T-helper 17 cell (primary cell): ENCODE measurements around the gene C1orf232. TPM values are rescaled to one million over a fixed set of nuclear protein-coding genes. Genes with fewer than 3 reads are reported as not detected.

Source experiments
- ATAC-seq: fragments of 150-1000 bp; cut with Tn5 transposase; 2 replicates; pipeline ENCODE4 v1.10.0; 2021; ENCODE audit warnings: mild to moderate bottlenecking, moderate library complexity
- DNase-seq, 3 donors: peaks; one replicate each; pipeline versions ENCODE4 v3.0.0 to v3.0.0-alpha.2; 2020 to 2021
- H3K9me3 ChIP-seq: one replicate; pipeline ENCODE4 v1.7.0; 2013; ENCODE audit warnings: low read length, mild to moderate bottlenecking; ENCODE audit not compliant: control insufficient read depth, poor library complexity, severe bottlenecking
- H3K27ac Mint-ChIP-seq: one replicate; pipeline ENCODE4 v1.8.0; 2022; ENCODE audit warnings: mild to moderate bottlenecking, moderate library complexity, mixed read lengths
- H3K27me3 Mint-ChIP-seq: one replicate; pipeline ENCODE4 v1.8.0; 2022; ENCODE audit warnings: mixed read lengths
- H3K36me3 Mint-ChIP-seq: one replicate; pipeline ENCODE4 v1.8.0; 2022; ENCODE audit warnings: low read depth, mixed read lengths
- H3K4me1 Mint-ChIP-seq: one replicate; pipeline ENCODE4 v1.8.0; 2022; ENCODE audit warnings: mild to moderate bottlenecking, mixed read lengths
- H3K4me3 Mint-ChIP-seq: one replicate; pipeline ENCODE4 v1.8.0; 2022; ENCODE audit warnings: mild to moderate bottlenecking, moderate library complexity, mixed read lengths
- total RNA-seq, 4 donors: library from RNA in 2 of 4; stranded (reverse) in 2 of 4; gene quantifications; one replicate each; pipeline ENCODE4 v1.2.3 and lab custom pipeline; 2022 to 2026

C1orf232 gene
- total RNA-seq, 2 donors from 2014 or later = not detected

- H3K4me3 Mint-ChIP-seq = no peak within 1 kb of the TSS
- peaks cover 50% of the 10 kb centered on the region for H3K27me3 Mint-ChIP-seq
These were observed 9.6 kb downstream of the C1orf232 start, which contains the start of gene FAM110D for GRCh38 chr1:26158908-26159742. Gene FAM110D, plus strand, starts transcription at chr1:26159079. Its CDS starts 2,213 bp downstream, at chr1:26161292.

GRCh38 chr1:26158271-26158907 lies 10.4 kb downstream of the C1orf232 start:
- Mint-ChIP-seq H3K4me1 (peaks cover 9% of the 10 kb centered on the region), H3K27me3 (peaks cover 57% of the 10 kb centered on the region), H3K4me3 (no peak overlapping the region), H3K27ac (no peak overlapping the region), H3K36me3 (no peaks in the 10 kb centered on the region)
- DNase-seq (no peak), ATAC-seq (no peak)
- H3K9me3 ChIP-seq = no peaks in the 10 kb centered on the region

More at GRCh38 chr1:26158908-26159742, 9.6 kb downstream of the C1orf232 start, which contains the start of gene FAM110D:
- no peak within 1 kb of the TSS for H3K27ac Mint-ChIP-seq
- no peak for ATAC-seq
- no peak for DNase-seq
- H3K9me3 ChIP-seq = no peaks in the 10 kb centered on the region
- peaks cover 9% of the 10 kb centered on the region for H3K4me1 Mint-ChIP-seq
- no peaks in the 10 kb centered on the region for H3K36me3 Mint-ChIP-seq

- no peak overlapping the region for H3K4me3 Mint-ChIP-seq
- no peak for ATAC-seq
- peaks cover 51% of the 10 kb centered on the region for H3K27me3 Mint-ChIP-seq
- peaks cover 4% of the 10 kb centered on the region for H3K4me1 Mint-ChIP-seq
- no peaks in the 10 kb centered on the region for H3K36me3 Mint-ChIP-seq
- H3K9me3 ChIP-seq = no peaks in the 10 kb centered on the region
- no peak for DNase-seq
- no peak overlapping the region for H3K27ac Mint-ChIP-seq
These were observed 12.3 kb downstream of the C1orf232 start for GRCh38 chr1:26156285-26157038.

GRCh38 chr1:26155370-26156284 lies 13.1 kb downstream of the C1orf232 start:
- H3K9me3 ChIP-seq = no peaks in the 10 kb centered on the region
- Mint-ChIP-seq H3K4me3 (no peak overlapping the region), H3K4me1 (peaks cover 4% of the 10 kb centered on the region), H3K36me3 (no peaks in the 10 kb centered on the region), H3K27me3 (peaks cover 51% of the 10 kb centered on the region), H3K27ac (no peak overlapping the region)
- ATAC-seq (no peak), DNase-seq (no peak)

GRCh38 chr1:26154750-26155149 lies 14.0 kb downstream of the C1orf232 start:
- Mint-ChIP-seq H3K4me1 (peaks cover 4% of the 10 kb centered on the region), H3K27ac (no peak overlapping the region), H3K36me3 (no peaks in the 10 kb centered on the region), H3K27me3 (peaks cover 50% of the 10 kb centered on the region), H3K4me3 (no peak overlapping the region)
- ATAC-seq = no peak
- DNase-seq = no peak
- H3K9me3 ChIP-seq = no peaks in the 10 kb centered on the region

GRCh38 chr1:26153966-26154532 lies 14.7 kb downstream of the C1orf232 start:
- H3K27me3 Mint-ChIP-seq = peaks cover 45% of the 10 kb centered on the region
- peaks cover 4% of the 10 kb centered on the region for H3K4me1 Mint-ChIP-seq
- no peak overlapping the region for H3K27ac Mint-ChIP-seq
- no peak overlapping the region for H3K4me3 Mint-ChIP-seq
- H3K9me3 ChIP-seq = no peaks in the 10 kb centered on the region
- DNase-seq = no peak
- no peaks in the 10 kb centered on the region for H3K36me3 Mint-ChIP-seq
- ATAC-seq = no peak

- H3K4me3 Mint-ChIP-seq = no peak overlapping the region
- no peaks in the 10 kb centered on the region for H3K9me3 ChIP-seq
- DNase-seq = no peak
- peaks cover 2% of the 10 kb centered on the region for H3K4me1 Mint-ChIP-seq
- H3K36me3 Mint-ChIP-seq = peaks cover 3% of the 10 kb centered on the region
- H3K27me3 Mint-ChIP-seq = peaks cover 27% of the 10 kb centered on the region
- no peak for ATAC-seq
- H3K27ac Mint-ChIP-seq = no peak overlapping the region
These were observed 19.9 kb downstream of the C1orf232 start for GRCh38 chr1:26148887-26149286.

GRCh38 chr1:26145960-26146294 lies 22.8 kb downstream of the C1orf232 start:
- no peaks in the 10 kb centered on the region for H3K9me3 ChIP-seq
- no peak overlapping the region for H3K27ac Mint-ChIP-seq
- peaks cover 3% of the 10 kb centered on the region for H3K36me3 Mint-ChIP-seq
- peaks cover 4% of the 10 kb centered on the region for H3K4me1 Mint-ChIP-seq
- DNase-seq (no peak), ATAC-seq (no peak)
- H3K27me3 Mint-ChIP-seq = peaks cover 21% of the 10 kb centered on the region
- no peak overlapping the region for H3K4me3 Mint-ChIP-seq

- peaks cover 21% of the 10 kb centered on the region for H3K27me3 Mint-ChIP-seq
- no peak overlapping the region for H3K27ac Mint-ChIP-seq
- peak; percentile 95 for ATAC-seq
- peaks cover 3% of the 10 kb centered on the region for H3K36me3 Mint-ChIP-seq
- no peaks in the 10 kb centered on the region for H3K9me3 ChIP-seq
- H3K4me3 Mint-ChIP-seq = peak overlapping the region; percentile 52
- DNase-seq = peak; percentile 55 to 67 (median 59)
- H3K4me1 Mint-ChIP-seq = peaks cover 4% of the 10 kb centered on the region
These were observed 23.5 kb downstream of the C1orf232 start for GRCh38 chr1:26145041-26145959.

GRCh38 chr1:26142159-26142558 lies 26.6 kb downstream of the C1orf232 start:
- DNase-seq = no peak
- H3K9me3 ChIP-seq = no peaks in the 10 kb centered on the region
- no peak for ATAC-seq
- Mint-ChIP-seq H3K4me1 (peaks cover 9% of the 10 kb centered on the region), H3K4me3 (no peak overlapping the region), H3K36me3 (peaks cover 3% of the 10 kb centered on the region), H3K27me3 (peaks cover 6% of the 10 kb centered on the region), H3K27ac (no peak overlapping the region)

- no peak overlapping the region for H3K4me3 Mint-ChIP-seq
- no peaks in the 10 kb centered on the region for H3K27me3 Mint-ChIP-seq
- peaks cover 7% of the 10 kb centered on the region for H3K4me1 Mint-ChIP-seq
- H3K9me3 ChIP-seq = no peaks in the 10 kb centered on the region
- H3K36me3 Mint-ChIP-seq = no peaks in the 10 kb centered on the region
- DNase-seq = no peak
- ATAC-seq = no peak
- H3K27ac Mint-ChIP-seq = peak overlapping the region; percentile 24
These were observed 29.7 kb downstream of the C1orf232 start for GRCh38 chr1:26138974-26139558.
